OCI-LY1 (cell line): ENCODE results near the gene DPP7.

Experiments used
- CTCF ChIP-seq: fragments of 200-600 bp; sonication (generic), shearing (Covaris generic); IDR thresholded peaks from 2 replicates; pipeline ENCODE4 v1.5.1; 2017; ENCODE audit warnings: mild to moderate bottlenecking, antibody characterized with exemption, low read length, moderate library complexity, mixed read lengths
- EZH2 ChIP-seq: fragments of 200-600 bp; sonication (generic), shearing (Covaris generic); IDR thresholded peaks from 2 replicates; pipeline ENCODE4 v1.8.0; 2017; ENCODE audit warnings: borderline replicate concordance, mixed run types, mild to moderate bottlenecking, antibody characterized with exemption, low read length, moderate library complexity, mixed read lengths

GRCh38 chr9:137138722-137139467, 24.4 kb upstream of the DPP7 start, which contains the start of gene GRIN1:
- no peak for TF ChIP-seq CTCF
- TF ChIP-seq EZH2 = no peak
